CD4-positive, alpha-beta T cell treated with Interleukin-4 for 4 hours (primary cell): ENCODE results near the gene GPRASP2.
"Not testable (repeated sequence)": the region's sequence is repeated elsewhere in the genome, so short reads cannot be mapped to it uniquely, and the experiment has no call there.

Experiments used
- DNase-seq: peaks from one replicate; pipeline ENCODE4 v3.0.0-alpha.2; 2020

The GPRASP2 gene

DNA sequence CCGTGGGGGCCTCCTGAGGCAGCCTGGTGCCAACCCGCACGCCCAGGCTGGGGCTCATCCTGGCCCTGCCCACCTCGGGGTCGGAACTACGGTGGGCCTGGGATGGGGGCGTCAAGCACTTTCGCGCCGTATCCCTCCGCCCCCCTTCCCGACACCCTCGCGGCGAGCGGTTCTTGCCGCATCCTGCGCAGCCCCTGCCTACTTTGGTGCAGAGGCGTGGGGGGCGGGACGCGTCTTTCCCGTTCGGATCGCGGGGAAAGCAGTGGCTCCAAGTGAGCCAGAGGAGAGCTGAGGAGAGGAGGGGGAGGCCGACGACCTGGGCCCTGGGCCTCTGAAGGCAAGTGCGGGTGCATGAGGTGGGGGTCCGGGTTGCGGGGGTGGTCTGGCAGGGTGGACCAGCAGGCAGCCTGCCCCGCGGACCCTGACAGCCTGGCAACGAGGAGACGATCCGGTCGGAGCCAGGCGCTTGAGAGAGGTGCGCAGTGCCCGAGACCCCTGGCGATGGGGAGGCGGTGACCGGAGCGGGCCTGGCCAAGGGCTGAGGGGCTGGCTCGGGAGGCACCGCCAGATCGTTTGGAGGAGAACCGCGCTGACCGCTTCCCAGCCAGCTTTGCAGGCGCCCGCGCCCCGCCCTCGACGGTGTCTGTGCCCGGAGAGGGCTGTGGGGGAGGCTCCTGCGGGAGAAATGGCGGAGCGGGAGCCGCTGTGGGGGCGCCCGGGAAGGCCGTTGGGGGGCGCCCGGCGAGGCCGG lies at the start of gene GPRASP2:
GPRASP2 (plus strand) TSS at position 233 of the 751 bp plus-strand sequence. CDS start 2,422 bp downstream, outside the sequence.
- no peak for DNase-seq

GRCh38 chrX:102663820-102664219 lies 48.4 kb upstream of the GPRASP2 start:
- not testable (repeated sequence) for DNase-seq

DNA sequence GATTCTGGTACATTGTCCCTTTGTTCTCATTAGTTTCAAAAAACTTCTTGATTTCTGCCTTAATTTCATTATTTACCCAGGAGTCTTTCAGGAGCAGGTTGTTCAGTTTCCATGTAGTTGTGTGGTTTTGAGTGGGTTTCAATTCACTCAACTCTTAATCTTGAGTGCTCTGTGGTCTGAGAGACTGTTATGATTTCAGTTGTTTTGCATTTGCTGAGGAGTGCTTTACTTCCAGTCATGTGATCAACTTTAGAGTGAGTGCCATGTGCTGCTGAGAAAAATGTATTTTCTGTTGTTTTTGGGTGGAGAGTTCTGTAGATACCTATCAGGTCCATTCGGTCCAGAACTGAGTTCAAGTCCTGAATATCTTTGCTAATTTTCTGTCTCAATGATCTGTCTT lies 45.2 kb upstream of the GPRASP2 start:
- not testable (repeated sequence) for DNase-seq

- no peak for DNase-seq
Measured at GRCh38 chrX:102669526-102669925, 42.7 kb upstream of the GPRASP2 start.

DNA sequence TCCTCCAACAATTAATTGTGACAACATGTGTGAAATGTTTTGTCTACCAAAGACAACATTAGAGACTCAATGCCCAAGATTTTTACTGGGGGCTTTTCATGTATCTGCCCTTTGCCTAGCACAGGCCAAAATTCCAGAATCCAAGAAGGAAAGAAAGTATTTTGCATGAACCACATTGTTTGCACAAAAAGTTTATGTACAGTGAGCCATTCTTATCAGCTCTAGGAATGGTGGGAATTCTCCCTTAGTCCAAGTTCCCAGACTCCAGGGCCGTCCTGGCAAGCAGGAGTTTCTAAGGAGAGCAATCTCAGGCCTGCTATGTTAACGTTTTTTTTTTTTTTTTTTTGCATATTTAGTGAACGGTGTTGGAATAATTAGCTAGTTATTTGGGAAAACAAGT lies 39.4 kb upstream of the GPRASP2 start:
- DNase-seq, result no peak

- not testable (repeated sequence) for DNase-seq
Measured at GRCh38 chrX:102677479-102677878, 34.8 kb upstream of the GPRASP2 start.

GRCh38 chrX:102684772-102685520 lies 27.3 kb upstream of the GPRASP2 start:
- no peak for DNase-seq

DNA sequence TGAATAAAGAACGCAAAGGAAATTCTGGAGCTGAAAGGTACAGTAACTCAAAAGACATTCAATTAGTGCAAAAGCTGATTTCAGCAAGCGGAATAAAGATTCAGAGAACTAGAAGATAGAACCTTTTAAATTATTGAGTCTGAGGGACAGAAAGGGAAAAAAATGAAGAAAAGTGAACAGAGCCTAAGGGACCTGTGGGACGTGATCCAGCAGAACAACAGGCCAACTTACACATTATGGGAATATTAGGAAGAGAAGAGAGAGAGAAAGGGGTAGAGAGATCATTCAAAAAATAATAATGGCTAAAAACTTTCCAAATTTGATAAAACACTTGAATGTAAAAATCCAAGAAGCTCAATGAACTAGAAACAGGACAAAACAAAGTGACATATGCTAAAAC lies 17.5 kb upstream of the GPRASP2 start:
- DNase-seq, result no peak

- DNase-seq, result no peak
Measured at GRCh38 chrX:102696306-102696705, 15.9 kb upstream of the GPRASP2 start.

GRCh38 chrX:102697494-102697893 lies 14.8 kb upstream of the GPRASP2 start:
- DNase-seq, result no peak

DNA sequence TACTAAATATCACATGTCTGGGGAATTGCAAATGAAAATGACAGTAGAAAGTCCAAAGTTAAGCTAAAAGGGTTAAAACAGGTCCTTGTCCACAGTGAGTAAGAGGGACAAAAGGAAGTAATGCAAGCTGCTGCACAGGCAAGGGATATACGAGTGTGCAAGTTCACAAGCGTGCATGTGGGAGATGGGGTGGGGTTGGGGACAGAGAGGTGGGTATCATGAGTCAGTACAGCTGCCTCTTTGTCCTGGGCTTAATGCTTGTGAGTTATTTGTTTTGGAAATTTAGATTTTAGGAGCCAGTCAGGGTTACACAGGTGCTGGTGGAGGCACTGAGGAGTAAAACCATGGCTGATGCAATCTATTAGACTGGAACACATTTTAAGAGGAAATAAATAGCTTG lies 3.3 kb upstream of the GPRASP2 start:
- no peak for DNase-seq

- DNase-seq, result no peak
Measured at GRCh38 chrX:102711872-102712215, 404 bp upstream of the GPRASP2 start.

- DNase-seq, result no peak
Measured at GRCh38 chrX:102712981-102713625, 855 bp downstream of the GPRASP2 start.

GRCh38 chrX:102714994-102715393 lies 2.7 kb downstream of the GPRASP2 start:
- DNase-seq, result no peak

- DNase-seq, result no peak
Measured at GRCh38 chrX:102715967-102716366, 3.7 kb downstream of the GPRASP2 start.

- peak; percentile 68 for DNase-seq
Measured at GRCh38 chrX:102720237-102721168, 8.3 kb downstream of the GPRASP2 start, which contains the start of gene GPRASP3. Gene GPRASP3, plus strand, starts transcription at chrX:102720743. Its CDS starts 28,253 bp downstream, at chrX:102748996.

- not testable (repeated sequence) for DNase-seq
Measured at GRCh38 chrX:102721169-102721506, 8.9 kb downstream of the GPRASP2 start.

- no peak for DNase-seq
Measured at GRCh38 chrX:102723456-102723855, 11.2 kb downstream of the GPRASP2 start.

- DNase-seq, result no peak
Measured at GRCh38 chrX:102727761-102728160, 15.5 kb downstream of the GPRASP2 start.

GRCh38 chrX:102728646-102729045 lies 16.4 kb downstream of the GPRASP2 start:
- DNase-seq, result no peak

GRCh38 chrX:102739657-102740056 lies 27.4 kb downstream of the GPRASP2 start:
- no peak for DNase-seq

DNA sequence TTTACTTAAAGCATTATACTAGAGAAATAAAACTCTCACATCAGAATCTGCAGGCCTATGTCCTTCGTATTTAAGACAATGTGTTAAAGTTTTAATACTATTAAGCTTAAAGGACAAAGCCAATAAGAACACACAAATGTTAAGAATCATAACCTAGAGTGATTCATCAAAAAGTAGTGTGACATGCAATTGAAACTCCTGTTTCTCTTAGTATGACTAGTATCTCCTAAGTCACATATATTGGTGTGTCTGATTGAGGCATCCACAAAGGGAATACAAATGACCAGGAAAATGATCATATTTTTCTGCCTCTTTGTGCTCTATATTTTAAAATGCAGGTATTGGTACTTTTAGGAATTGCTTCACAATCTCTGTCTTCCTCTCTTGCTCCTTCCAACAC lies 32.1 kb downstream of the GPRASP2 start:
- DNase-seq, result no peak

GRCh38 chrX:102745513-102745856 lies 33.2 kb downstream of the GPRASP2 start:
- no peak for DNase-seq
